ENCODE measurements around the gene AP2S1. TPM values are rescaled to one million over a fixed set of nuclear protein-coding genes. Genes with fewer than 3 reads are reported as not detected.

AP2S1 gene
- total RNA-seq, 4 donors from 2014 or later = 63.5 to 88.9 (median 74.5) TPM

GRCh38 chr19:46868025-46868802 is 17.6 kb upstream of the AP2S1 start:
- Histone ChIP-seq H3K9me3 (no peaks in the 10 kb centered on the region), H3K27ac (replicated peaks in 1 of 4) (no peak overlapping the region), H3K4me3 (no peak overlapping the region), H3K27me3 (no peaks in the 10 kb centered on the region), H3K4me1 (peaks cover 28 to 67% (median 52%) of the 10 kb centered on the region in 4 donors), H3K36me3 (no peaks in the 10 kb centered on the region)
- WGBS = 86% methylated on average over 4 of the region's 4 CpGs
- intact Hi-C loops (cut with DNase I) = no loop called here
- no peak for DNase-seq (ENCODE audit: extremely low spot score)
- TF ChIP-seq CTCF (IDR thresholded peaks at IDR 0.05) (no peak), POLR2AphosphoS5 (IDR thresholded peaks at IDR 0.05) (no peak), POLR2A (IDR thresholded peaks at IDR 0.05; ENCODE audit: low read depth) (no peak), EP300 (IDR thresholded peaks at IDR 0.05) (no peak)

- Histone ChIP-seq H3K27me3 (no peaks in the 10 kb centered on the region), H3K36me3 (no peaks in the 10 kb centered on the region), H3K9me3 (no peaks in the 10 kb centered on the region), H3K27ac (replicated peaks in 1 of 4) (no peak overlapping the region), H3K4me1 (peaks cover 38 to 78% (median 63%) of the 10 kb centered on the region in 4 donors), H3K4me3 (no peak overlapping the region)
- 49% methylated on average over 3 of the region's 3 CpGs for WGBS
- no peak for DNase-seq (ENCODE audit: extremely low spot score)
- intact Hi-C loops (cut with DNase I) = no loop called here
- TF ChIP-seq CTCF (IDR thresholded peaks at IDR 0.05) = no peak
- no peak for TF ChIP-seq POLR2AphosphoS5 (IDR thresholded peaks at IDR 0.05)
- TF ChIP-seq POLR2A (IDR thresholded peaks at IDR 0.05; ENCODE audit: low read depth) = no peak
- TF ChIP-seq EP300 (IDR thresholded peaks at IDR 0.05) = no peak
Observed at GRCh38 chr19:46867170-46867569, 16.5 kb upstream of the AP2S1 start.

GRCh38 chr19:46866407-46867136 is 15.9 kb upstream of the AP2S1 start:
- TF ChIP-seq EP300 (IDR thresholded peaks at IDR 0.05) = no peak
- no peak for TF ChIP-seq POLR2A (IDR thresholded peaks at IDR 0.05; ENCODE audit: low read depth)
- no peak for TF ChIP-seq CTCF (IDR thresholded peaks at IDR 0.05)
- no peak for TF ChIP-seq POLR2AphosphoS5 (IDR thresholded peaks at IDR 0.05)
- intact Hi-C loops (cut with DNase I) = no loop called here
- WGBS = 43% methylated on average over 3 of the region's 3 CpGs
- Histone ChIP-seq H3K4me3 (no peak overlapping the region), H3K4me1 (peaks cover 40 to 84% (median 68%) of the 10 kb centered on the region in 4 donors), H3K27ac (replicated peaks in 1 of 4) (peak overlapping the region in 2 of 4 donors; percentile 8 to 30), H3K27me3 (no peaks in the 10 kb centered on the region), H3K9me3 (no peaks in the 10 kb centered on the region), H3K36me3 (no peaks in the 10 kb centered on the region)
- DNase-seq (ENCODE audit: extremely low spot score) = no peak

GRCh38 chr19:46863818-46864629 is 13.4 kb upstream of the AP2S1 start:
- H3K4me1 ChIP-seq = peaks cover 44 to 84% (median 79%) of the 10 kb centered on the region in 4 donors
- H3K36me3 ChIP-seq = no peaks in the 10 kb centered on the region
- no peaks in the 10 kb centered on the region for H3K9me3 ChIP-seq
- H3K27ac ChIP-seq (replicated peaks in 1 of 4) = peak overlapping the region; percentile 99 to 100 (median 100)
- H3K4me3 ChIP-seq = peak overlapping the region; percentile 92 to 95 (median 94)
- WGBS = 34% methylated on average over 6 of the region's 6 CpGs
- TF ChIP-seq POLR2A (IDR thresholded peaks at IDR 0.05; ENCODE audit: low read depth) (no peak), POLR2AphosphoS5 (IDR thresholded peaks at IDR 0.05) (no peak), CTCF (IDR thresholded peaks at IDR 0.05) (no peak), EP300 (IDR thresholded peaks at IDR 0.05) (no peak)
- no peak for DNase-seq (ENCODE audit: extremely low spot score)
- intact Hi-C loops (cut with DNase I) = loop anchor here (5.0 kb wide), 1 partner anchor 58 kb away; no protein-coding TSS in a partner anchor
- no peaks in the 10 kb centered on the region for H3K27me3 ChIP-seq

All from esophagus muscularis mucosa (tissue), 4 donors.